Measurements from ENCODE around the gene SOAT2.

The SOAT2 gene

GRCh38 chr12:53070877-53071492 is 32.3 kb upstream of the SOAT2 start:
- Histone ChIP-seq H4K20me1 (ENCODE audit: insufficient read depth, low read length) (no peaks in the 10 kb centered on the region), H3K9me3 (replicated peaks; ENCODE audit: insufficient read depth, low read length) (no peaks in the 10 kb centered on the region), H3K27ac (ENCODE audit: low read length) (no peak overlapping the region), H3K79me2 (ENCODE audit: low read length) (peaks cover 11% of the 10 kb centered on the region), H3K4me1 (ENCODE audit: low read length) (no peaks in the 10 kb centered on the region), H3K9me2 (replicated peaks; ENCODE audit: insufficient read depth, low read length) (no peaks in the 10 kb centered on the region), H3K4me2 (ENCODE audit: low read depth, low read length) (no peak overlapping the region), H2AFZ (ENCODE audit: low read length) (no peak overlapping the region), H3K9ac (ENCODE audit: low read length) (no peak overlapping the region), H3K4me3 (ENCODE audit: low read length) (no peak overlapping the region), H3K27me3 (replicated peaks; ENCODE audit: insufficient read depth, low read length) (no peaks in the 10 kb centered on the region), H3F3A (ENCODE audit: insufficient read depth, low read length) (no peaks in the 10 kb centered on the region), H3K36me3 (replicated peaks; ENCODE audit: insufficient read depth, low read length) (peaks cover 4% of the 10 kb centered on the region; the same call in 1 of the 2 replicates)
- DNase-seq = no peak
- TF ChIP-seq, protein P1, sequence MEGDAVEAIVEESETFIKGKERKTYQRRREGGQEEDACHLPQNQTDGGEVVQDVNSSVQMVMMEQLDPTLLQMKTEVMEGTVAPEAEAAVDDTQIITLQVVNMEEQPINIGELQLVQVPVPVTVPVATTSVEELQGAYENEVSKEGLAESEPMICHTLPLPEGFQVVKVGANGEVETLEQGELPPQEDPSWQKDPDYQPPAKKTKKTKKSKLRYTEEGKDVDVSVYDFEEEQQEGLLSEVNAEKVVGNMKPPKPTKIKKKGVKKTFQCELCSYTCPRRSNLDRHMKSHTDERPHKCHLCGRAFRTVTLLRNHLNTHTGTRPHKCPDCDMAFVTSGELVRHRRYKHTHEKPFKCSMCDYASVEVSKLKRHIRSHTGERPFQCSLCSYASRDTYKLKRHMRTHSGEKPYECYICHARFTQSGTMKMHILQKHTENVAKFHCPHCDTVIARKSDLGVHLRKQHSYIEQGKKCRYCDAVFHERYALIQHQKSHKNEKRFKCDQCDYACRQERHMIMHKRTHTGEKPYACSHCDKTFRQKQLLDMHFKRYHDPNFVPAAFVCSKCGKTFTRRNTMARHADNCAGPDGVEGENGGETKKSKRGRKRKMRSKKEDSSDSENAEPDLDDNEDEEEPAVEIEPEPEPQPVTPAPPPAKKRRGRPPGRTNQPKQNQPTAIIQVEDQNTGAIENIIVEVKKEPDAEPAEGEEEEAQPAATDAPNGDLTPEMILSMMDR (IDR thresholded peaks at IDR 0.05; ENCODE audit: low read length) = no peak
- TF ChIP-seq EZH2 (optimal IDR thresholded peaks at IDR 0.05; ENCODE audit: low read depth, low read length) (no peak), EZH2phosphoT487 (IDR thresholded peaks at IDR 0.05; ENCODE audit: low read length) (no peak)

DNA sequence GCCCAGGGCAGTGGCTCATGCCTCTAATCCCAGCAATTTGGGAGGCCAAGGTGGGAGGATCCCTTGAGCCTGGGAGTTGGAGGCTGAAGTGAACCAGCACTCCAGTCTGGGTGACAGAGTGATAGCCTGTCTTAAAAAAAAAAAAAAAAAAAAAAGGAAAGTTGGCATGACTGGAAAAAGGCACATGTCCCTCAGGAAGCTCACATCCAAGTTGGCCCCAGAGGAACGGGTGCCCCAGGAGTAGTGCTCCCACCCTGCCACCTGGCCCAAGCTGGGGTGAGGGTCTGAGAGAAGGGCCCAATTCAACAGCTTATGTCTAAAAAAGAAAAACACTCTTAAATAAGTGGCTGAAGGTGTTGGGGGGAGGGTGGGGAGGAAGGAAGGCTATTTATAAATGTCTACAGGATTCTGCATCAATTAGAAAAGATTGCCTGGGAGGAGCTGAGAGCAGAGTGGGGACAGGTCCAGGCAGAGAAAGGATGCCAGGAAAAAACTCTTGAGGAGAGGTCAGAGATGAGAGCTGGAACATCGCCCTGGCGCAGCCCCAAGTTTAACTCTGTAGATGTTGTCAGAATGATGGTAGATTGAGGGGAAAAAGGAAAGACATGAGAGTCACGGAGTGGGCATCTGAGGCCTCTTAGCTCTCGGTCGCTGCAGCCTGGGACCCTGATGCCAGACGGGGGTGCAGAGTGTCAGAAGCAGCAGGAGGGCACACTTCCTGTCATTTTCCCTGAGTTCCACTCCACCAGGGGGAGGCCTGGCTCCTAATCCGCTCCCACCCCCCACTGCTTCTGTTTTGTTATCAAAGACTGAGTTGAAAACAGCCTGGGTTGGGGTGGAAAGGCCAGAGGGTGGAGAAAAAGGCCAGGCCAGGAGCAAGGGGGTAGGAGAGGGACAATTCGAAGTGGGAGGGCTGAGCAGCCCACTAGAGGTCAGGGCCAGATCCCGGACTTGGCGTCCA is 31.4 kb upstream of the SOAT2 start:
- Histone ChIP-seq H3K4me1 (ENCODE audit: low read length) (no peaks in the 10 kb centered on the region), H3K36me3 (replicated peaks; ENCODE audit: insufficient read depth, low read length) (peaks cover 4% of the 10 kb centered on the region; the same call in 1 of the 2 replicates), H3F3A (ENCODE audit: insufficient read depth, low read length) (no peaks in the 10 kb centered on the region), H3K9me3 (replicated peaks; ENCODE audit: insufficient read depth, low read length) (no peaks in the 10 kb centered on the region), H4K20me1 (ENCODE audit: insufficient read depth, low read length) (no peaks in the 10 kb centered on the region), H3K27me3 (replicated peaks; ENCODE audit: insufficient read depth, low read length) (no peaks in the 10 kb centered on the region), H2AFZ (ENCODE audit: low read length) (no peak overlapping the region), H3K9ac (ENCODE audit: low read length) (no peak overlapping the region), H3K9me2 (replicated peaks; ENCODE audit: insufficient read depth, low read length) (no peaks in the 10 kb centered on the region), H3K27ac (ENCODE audit: low read length) (no peak overlapping the region), H3K4me2 (ENCODE audit: low read depth, low read length) (no peak overlapping the region), H3K79me2 (ENCODE audit: low read length) (peaks cover 16% of the 10 kb centered on the region), H3K4me3 (ENCODE audit: low read length) (no peak overlapping the region)
- no peak for DNase-seq
- TF ChIP-seq EZH2phosphoT487 (IDR thresholded peaks at IDR 0.05; ENCODE audit: low read length) (no peak), EZH2 (optimal IDR thresholded peaks at IDR 0.05; ENCODE audit: low read depth, low read length) (no peak)
- TF ChIP-seq, protein P1 (IDR thresholded peaks at IDR 0.05; ENCODE audit: low read length) = no peak

DNA sequence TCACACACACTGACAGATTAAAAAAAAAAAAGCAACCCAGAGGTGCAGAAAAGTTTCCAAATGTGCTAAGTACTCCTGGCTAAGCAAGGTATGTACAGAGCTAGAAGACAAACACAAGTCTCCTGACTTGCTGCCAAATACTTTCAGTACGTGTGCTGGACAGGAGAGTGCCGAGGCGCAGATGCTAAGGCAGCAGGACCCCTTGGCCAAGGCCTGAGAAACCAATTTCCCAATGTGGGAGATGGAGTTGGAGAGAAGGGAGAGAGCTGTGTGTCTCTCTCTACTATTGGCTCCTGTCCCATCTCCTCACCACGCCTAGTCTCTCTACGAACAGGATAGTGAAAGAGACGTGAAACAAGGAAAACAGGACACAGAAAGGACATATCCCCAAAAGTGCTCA is 29.4 kb upstream of the SOAT2 start:
- DNase-seq = no peak
- peaks cover 5% of the 10 kb centered on the region; the same call in 1 of the 2 replicates for H3F3A ChIP-seq (ENCODE audit: insufficient read depth, low read length)
- H3K36me3 ChIP-seq (replicated peaks; ENCODE audit: insufficient read depth, low read length) = peaks cover 4% of the 10 kb centered on the region; the same call in 1 of the 2 replicates
- H3K9me2 ChIP-seq (replicated peaks; ENCODE audit: insufficient read depth, low read length) = no peaks in the 10 kb centered on the region
- peaks cover 7% of the 10 kb centered on the region; the same call in 1 of the 2 replicates for H3K4me1 ChIP-seq (ENCODE audit: low read length)
- H3K9ac ChIP-seq (ENCODE audit: low read length) = no peak overlapping the region
- peaks cover 36% of the 10 kb centered on the region for H3K79me2 ChIP-seq (ENCODE audit: low read length)
- H3K4me3 ChIP-seq (ENCODE audit: low read length) = no peak overlapping the region
- no peak overlapping the region for H2AFZ ChIP-seq (ENCODE audit: low read length)
- H3K27me3 ChIP-seq (replicated peaks; ENCODE audit: insufficient read depth, low read length) = no peaks in the 10 kb centered on the region
- TF ChIP-seq, protein P1 (IDR thresholded peaks at IDR 0.05; ENCODE audit: low read length) = no peak
- TF ChIP-seq EZH2phosphoT487 (IDR thresholded peaks at IDR 0.05; ENCODE audit: low read length) = no peak
- no peak for TF ChIP-seq EZH2 (optimal IDR thresholded peaks at IDR 0.05; ENCODE audit: low read depth, low read length)
- H3K27ac ChIP-seq (ENCODE audit: low read length) = no peak overlapping the region
- H4K20me1 ChIP-seq (ENCODE audit: insufficient read depth, low read length) = no peaks in the 10 kb centered on the region
- no peaks in the 10 kb centered on the region for H3K9me3 ChIP-seq (replicated peaks; ENCODE audit: insufficient read depth, low read length)
- no peak overlapping the region for H3K4me2 ChIP-seq (ENCODE audit: low read depth, low read length)
